Subcutaneous adipose tissue (tissue), 4 donors: Measurements from ENCODE around the gene ZNF469. TPM values are rescaled to one million over a fixed set of nuclear protein-coding genes. Genes with fewer than 3 reads are reported as not detected.

Source experiments
- CTCF ChIP-seq: fragments of 450-650 bp; IDR thresholded peaks from one replicate; pipeline ENCODE4 v1.5.1; 2016; ENCODE audit warnings: low read depth, mild to moderate bottlenecking, control low read depth, antibody characterized with exemption, moderate library complexity
- total RNA-seq, 4 donors: library from RNA; depleted of rRNA; stranded (reverse); fragments of >200 nt; gene quantifications; one replicate each; pipeline ENCODE4 v1.1.0, GENCODE V29; 2016

ZNF469 gene
- total RNA-seq, 4 donors from 2014 or later, result 0.57 to 1.3 (median 0.75) TPM

DNA sequence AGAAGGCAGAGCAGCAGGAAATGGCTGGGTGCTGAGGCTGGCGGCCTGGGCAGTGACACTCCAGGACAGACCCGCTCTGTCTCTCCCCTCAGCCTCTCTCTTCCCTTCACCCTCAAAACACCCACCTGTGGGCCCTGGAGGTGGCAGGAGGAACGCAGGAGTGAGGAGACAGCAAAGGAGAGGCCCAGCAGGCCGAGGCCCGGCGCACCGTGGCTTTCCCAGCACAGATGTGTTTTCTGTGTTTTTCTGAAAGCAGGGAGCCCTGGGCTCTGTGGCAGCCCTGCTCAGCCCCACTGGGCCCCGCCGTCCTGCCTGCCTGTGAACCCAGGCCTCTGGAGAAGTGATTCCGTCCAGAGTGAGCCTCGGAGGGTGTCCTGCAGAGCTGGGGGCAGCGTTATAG, 30.5 kb downstream of the ZNF469 start:
- no peak for TF ChIP-seq CTCF

DNA sequence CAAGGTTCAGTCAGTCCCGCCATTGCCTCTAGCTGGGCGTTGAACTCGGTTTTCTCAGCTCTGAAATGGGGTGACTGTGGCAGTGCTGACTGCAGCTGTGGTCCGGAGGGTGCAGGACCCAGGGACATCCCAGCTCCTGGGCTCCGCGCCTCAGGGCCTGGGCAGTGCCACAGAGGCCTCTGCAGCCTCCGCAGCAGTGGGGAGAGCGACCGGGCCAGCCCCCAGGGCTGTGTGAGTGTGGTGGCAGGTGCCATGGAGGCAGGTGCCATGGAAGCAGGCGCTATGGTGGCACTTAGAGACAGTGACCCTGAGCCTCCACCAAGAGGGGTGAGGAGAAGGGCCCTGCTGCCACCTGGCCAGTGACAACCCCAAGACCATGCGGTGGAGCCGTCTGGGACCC, 30.9 kb downstream of the ZNF469 start:
- TF ChIP-seq CTCF, result no peak

DNA sequence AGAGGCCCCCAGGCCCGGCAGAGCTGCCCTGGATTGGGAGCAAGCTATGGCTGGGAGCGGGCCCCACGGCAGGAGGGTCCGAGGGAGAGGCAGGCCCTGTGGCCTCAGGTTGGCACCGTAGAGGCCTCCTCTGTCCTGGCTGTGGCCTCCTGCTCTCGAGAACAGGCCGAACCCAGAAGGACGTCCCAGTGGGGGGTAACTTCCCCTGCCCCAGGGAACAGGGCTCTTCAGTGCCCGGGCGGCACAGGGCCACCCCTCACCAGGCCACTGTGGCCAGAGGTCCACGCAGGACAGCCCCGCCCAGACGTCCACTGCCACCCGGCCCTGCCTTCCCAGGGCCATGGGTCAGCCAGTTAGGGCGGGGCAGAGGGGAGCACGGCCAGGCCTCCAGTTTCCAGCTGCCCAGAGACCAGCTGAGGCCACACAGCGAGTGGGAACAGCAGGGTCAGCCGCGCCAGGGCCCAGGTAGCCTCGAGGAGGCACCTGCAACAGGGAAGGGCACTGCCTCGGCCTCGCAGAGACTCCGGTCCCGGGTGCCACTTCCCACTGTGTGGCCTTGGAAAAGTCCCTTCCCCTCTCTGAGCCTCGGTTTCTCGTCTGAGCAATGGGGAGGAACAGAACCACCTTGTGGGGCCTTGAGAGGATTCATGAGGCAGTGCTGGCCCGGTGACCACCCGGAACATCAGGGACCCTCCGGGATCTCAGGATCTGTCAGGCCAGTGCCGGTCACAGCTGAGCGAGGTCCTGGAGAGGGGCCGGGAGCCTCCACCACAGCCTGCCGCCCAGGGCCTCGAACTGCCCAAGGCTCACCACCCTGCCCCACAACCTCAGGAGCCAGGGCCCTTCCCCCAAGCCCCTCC, 32.0 kb downstream of the ZNF469 start:
- TF ChIP-seq CTCF, result no peak

- no peak for TF ChIP-seq CTCF
These were observed 32.6 kb downstream of the ZNF469 start for GRCh38 chr16:88415381-88415705.

- TF ChIP-seq CTCF, result no peak
These were observed 33.1 kb downstream of the ZNF469 start for GRCh38 chr16:88415713-88416323.

DNA sequence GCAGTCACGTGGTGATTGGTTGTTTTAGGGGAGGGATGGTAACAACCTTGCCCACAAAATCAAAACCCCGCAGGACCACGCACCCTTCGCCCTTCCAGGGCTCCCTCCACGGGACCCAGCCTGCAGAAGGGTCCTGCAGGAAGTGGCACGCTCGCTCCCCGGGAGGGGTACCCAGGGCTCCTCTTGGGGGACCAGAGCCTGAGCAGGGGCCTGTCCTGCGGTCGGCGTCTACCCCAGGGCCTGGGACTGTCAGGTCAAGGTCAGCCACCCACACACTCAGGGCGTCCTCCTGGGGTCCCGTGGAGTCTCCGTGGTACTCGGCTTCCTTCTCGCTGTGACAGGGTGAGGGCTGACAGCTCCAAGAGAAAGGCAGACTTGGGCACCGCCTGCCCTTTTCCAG, 33.9 kb downstream of the ZNF469 start:
- TF ChIP-seq CTCF, result no peak

- no peak for TF ChIP-seq CTCF
These were observed 35.1 kb downstream of the ZNF469 start for GRCh38 chr16:88417684-88418476.
